Mesothelial cell of epicardium (in vitro differentiated cells): ENCODE results near the gene PSPH. TPM values are rescaled to one million over a fixed set of nuclear protein-coding genes. Genes with fewer than 3 reads are reported as not detected.

ENCODE experiments used
- DNase-seq, 2 experiments: peaks; one replicate each; pipeline ENCODE4 v3.0.0; 2021; ENCODE audit warnings: low spot score in 2 of 2; ENCODE audit not compliant: unreplicated experiment in 2 of 2
- H3K27ac Mint-ChIP-seq: 2 replicates; pipeline ENCODE4 v1.8.0; 2021; ENCODE audit warnings: mixed read lengths
- H3K27me3 Mint-ChIP-seq: 2 replicates; pipeline ENCODE4 v1.8.0; 2021; ENCODE audit warnings: low read depth, mixed read lengths
- H3K36me3 Mint-ChIP-seq: 2 replicates; pipeline ENCODE4 v1.8.0; 2021; ENCODE audit warnings: mixed read lengths
- H3K4me1 Mint-ChIP-seq: 2 replicates; pipeline ENCODE4 v1.8.0; 2021; ENCODE audit warnings: mixed read lengths
- H3K4me3 Mint-ChIP-seq: 2 replicates; pipeline ENCODE4 v1.8.0; 2021; ENCODE audit warnings: mild to moderate bottlenecking, moderate library complexity, mixed read lengths
- H3K9me3 Mint-ChIP-seq: 2 replicates; pipeline ENCODE4 v1.8.0; 2021; ENCODE audit warnings: mixed read lengths
- CTCF ChIP-seq: fragments of 200-600 bp; sonication (generic); IDR thresholded peaks from one replicate; pipeline ENCODE4 v1.5.0; 2021; ENCODE audit warnings: antibody characterized with exemption; ENCODE audit not compliant: unreplicated experiment
- total RNA-seq: library from RNA; stranded (reverse); gene quantifications from 3 replicates; pipeline ENCODE4 v1.2.1, GENCODE V29; 2021

PSPH gene
- total RNA-seq, 1 donor from 2014 or later, result 19.5 TPM

DNA sequence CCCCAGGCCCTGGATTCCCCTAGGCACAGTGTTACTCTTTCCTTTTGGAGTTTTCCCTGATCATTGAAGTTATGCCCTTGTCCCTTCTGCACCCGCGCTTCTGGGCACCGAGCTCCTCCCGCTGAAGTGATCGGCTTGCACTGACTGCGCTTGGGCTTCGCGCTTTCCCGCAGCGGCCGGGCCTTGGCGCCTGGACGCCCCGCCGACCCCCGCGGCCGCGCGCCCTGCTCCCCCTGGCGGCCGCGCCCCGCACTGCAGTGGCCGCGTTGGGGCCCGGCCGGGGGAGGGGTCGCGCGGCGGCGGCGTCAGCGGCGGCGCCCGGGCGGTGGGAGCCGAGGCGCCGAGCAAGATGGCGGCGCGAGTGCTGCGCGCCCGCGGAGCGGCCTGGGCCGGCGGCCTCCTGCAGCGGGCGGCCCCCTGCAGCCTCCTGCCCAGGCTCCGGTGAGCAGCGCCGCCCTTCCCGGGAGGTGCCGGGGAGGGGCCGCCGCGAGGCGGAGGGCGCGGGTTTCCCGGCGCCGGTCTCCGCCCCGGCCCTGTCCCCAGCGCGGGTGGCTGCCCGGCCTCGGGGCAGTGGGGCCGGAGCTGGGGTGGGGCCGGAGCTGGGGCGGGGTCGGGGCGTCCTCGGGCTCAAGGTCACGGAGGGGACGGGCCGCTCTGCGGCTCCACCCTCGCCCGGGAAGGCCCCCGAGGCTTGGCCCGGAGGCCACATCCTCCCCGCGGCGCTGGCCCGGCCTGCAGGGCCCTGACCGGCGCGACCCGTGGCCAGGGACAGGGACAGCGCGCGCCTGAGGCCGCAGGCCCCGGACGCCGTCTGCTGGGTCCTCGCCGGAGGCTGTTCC lies 86.8 kb downstream of the PSPH start, which contains the start of gene NIPSNAP2:
NIPSNAP2 (plus strand) TSS at position 325 of the 839 bp plus-strand sequence; CDS start at position 350, 25 bp downstream.
- peak; percentile 57 to 82 for DNase-seq

DNA sequence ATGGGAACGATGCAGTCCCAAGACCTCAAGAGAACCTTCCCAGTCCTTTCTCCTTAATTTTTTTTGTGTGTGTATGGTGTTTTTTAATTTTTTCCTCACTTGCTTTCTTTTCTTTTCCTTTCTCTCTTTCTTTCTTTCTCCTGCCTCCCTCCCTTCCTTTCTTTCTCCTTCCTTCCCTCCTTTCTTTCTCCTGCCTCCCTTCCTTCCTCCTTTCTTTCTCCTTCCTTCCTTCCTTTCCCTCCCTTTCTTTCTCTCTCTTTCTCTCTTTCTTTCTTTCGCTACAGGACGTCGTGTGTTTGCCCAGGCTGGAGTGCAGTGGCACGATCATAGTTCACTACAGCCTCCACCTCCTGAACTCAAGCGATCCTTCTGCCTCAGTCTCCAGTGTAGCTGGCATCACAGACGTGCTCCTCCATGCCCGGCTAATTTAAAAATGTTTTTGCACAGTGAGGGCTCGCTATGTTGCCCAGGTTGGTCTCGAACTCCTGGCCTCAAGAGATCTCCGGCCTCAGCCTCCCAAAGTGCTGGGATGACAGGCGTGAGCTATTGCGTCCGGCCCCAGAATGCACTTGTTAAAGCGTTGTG lies 87.6 kb downstream of the PSPH start:
- no peak for TF ChIP-seq CTCF
- peak overlapping the region; percentile 59 for H3K4me3 Mint-ChIP-seq
- no peak overlapping the region for H3K27ac Mint-ChIP-seq
- no peak for DNase-seq
- H3K36me3 Mint-ChIP-seq, result peaks cover 5% of the 10 kb centered on the region
- no peaks in the 10 kb centered on the region for H3K9me3 Mint-ChIP-seq
- peaks cover 5% of the 10 kb centered on the region for H3K27me3 Mint-ChIP-seq
- peaks cover 13% of the 10 kb centered on the region for H3K4me1 Mint-ChIP-seq

More for the DNA sequence above, 86.8 kb downstream of the PSPH start, which contains the start of gene NIPSNAP2:
- Mint-ChIP-seq H3K4me3 (peak within 1 kb of the TSS; percentile 89), H3K27ac (peak within 1 kb of the TSS; percentile 97), H3K4me1 (peaks cover 13% of the 10 kb centered on the region), H3K27me3 (peaks cover 5% of the 10 kb centered on the region), H3K9me3 (no peaks in the 10 kb centered on the region), H3K36me3 (peaks cover 11% of the 10 kb centered on the region)
- TF ChIP-seq CTCF, result peak; percentile 63

GRCh38 chr7:55962014-55962413 lies 89.2 kb downstream of the PSPH start:
- TF ChIP-seq CTCF, result no peak
- Mint-ChIP-seq H3K4me3 (no peak overlapping the region), H3K9me3 (no peaks in the 10 kb centered on the region), H3K27me3 (peaks cover 5% of the 10 kb centered on the region), H3K4me1 (peaks cover 11% of the 10 kb centered on the region), H3K27ac (no peak overlapping the region), H3K36me3 (no peaks in the 10 kb centered on the region)
- no peak for DNase-seq

Other genes with a start within 250 kb of the PSPH start
- gene SEPTIN14, start 188.7 kb downstream of the PSPH start, total RNA-seq, result 0.07 TPM in 1 of 3 replicates, not detected in the others
- 11.5 to 15.2 TPM (median 14.8 TPM) in 3 replicates for gene ZNF713, start 164.0 kb downstream of the PSPH start, total RNA-seq
- 17.2 to 19.7 TPM (median 17.5 TPM) in 3 replicates for gene MRPS17, start 99.6 kb downstream of the PSPH start, total RNA-seq
- 59.9 to 63.4 TPM (median 62.8 TPM) in 3 replicates for gene NIPSNAP2, start 86.9 kb downstream of the PSPH start, total RNA-seq
- 124 to 130 TPM (median 127 TPM) in 3 replicates for gene CCT6A, start 321 bp upstream of the PSPH start, total RNA-seq
- gene SUMF2, start 12.8 kb upstream of the PSPH start, total RNA-seq, result 153 to 156 TPM (median 156 TPM) in 3 replicates
- 1.7 to 2.6 TPM (median 2.6 TPM) in 3 replicates for gene PHKG1, start 41.5 kb upstream of the PSPH start, total RNA-seq
- 195 to 215 TPM (median 214 TPM) in 3 replicates for gene CHCHD2, start 55.0 kb upstream of the PSPH start, total RNA-seq
- gene NUPR2, start 65.0 kb upstream of the PSPH start, total RNA-seq, result not detected in 3 replicates